ENCODE results near the gene CCL1.
"Not testable (repeated sequence)": the region's sequence is repeated elsewhere in the genome, so short reads cannot be mapped to it uniquely, and the experiment has no call there.

Gene CCL1

GRCh38 chr17:34357398-34357797 lies 5.6 kb downstream of the CCL1 start:
- DNase-seq (ENCODE audit: low read depth) = no peak

GRCh38 chr17:34356194-34356593 lies 6.8 kb downstream of the CCL1 start, which contains the start of gene CCL13:
Gene CCL13 (plus strand): TSS chr17:34356480. CDS start chr17:34356527, 47 bp downstream.
- no peak for DNase-seq (ENCODE audit: low read depth)

GRCh38 chr17:34354637-34355036 lies 8.4 kb downstream of the CCL1 start:
- no peak for DNase-seq (ENCODE audit: low read depth)

DNA sequence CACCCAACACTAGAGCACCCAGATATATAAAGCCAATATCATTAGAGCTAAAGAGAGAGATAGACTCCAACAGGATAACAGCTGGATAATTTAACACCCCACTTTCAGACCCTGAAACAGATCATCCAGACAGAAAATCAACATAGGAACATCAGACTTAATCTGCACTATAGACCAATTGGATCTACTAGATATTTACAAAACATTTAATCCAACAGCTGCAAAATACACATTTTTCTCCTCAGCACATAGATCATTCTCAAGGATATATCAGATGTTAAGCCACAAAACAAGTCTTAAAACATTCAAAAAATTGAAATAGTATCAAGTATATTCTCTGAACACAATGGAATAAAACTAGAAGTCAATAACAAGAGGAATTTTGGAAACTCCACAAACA lies 10.8 kb downstream of the CCL1 start:
- DNase-seq (ENCODE audit: low read depth) = no peak

- no peak for DNase-seq (ENCODE audit: low read depth)
Observed at GRCh38 chr17:34351096-34351495, 11.9 kb downstream of the CCL1 start.

- DNase-seq (ENCODE audit: low read depth) = no peak
Observed at GRCh38 chr17:34349751-34350150, 13.3 kb downstream of the CCL1 start.

DNA sequence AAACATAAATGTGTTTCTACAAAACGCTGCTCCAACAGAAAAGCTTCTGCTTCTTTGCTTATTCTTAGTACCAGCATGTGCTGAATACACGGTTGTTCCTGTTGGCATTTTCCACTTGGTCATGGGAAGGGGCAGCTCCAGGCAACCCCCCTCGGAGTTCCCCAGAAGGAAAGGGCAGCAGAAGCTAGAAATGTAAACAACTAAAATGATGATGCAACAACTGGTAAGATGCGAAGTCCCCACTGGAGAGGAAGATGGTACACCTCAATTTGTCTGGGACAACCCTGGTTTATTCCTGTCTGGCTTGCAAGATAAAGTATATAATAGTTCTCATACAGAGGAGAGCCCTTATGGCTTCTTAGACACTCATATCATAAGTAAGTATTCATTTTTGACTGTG lies 16.0 kb downstream of the CCL1 start:
- DNase-seq (ENCODE audit: low read depth) = no peak

GRCh38 chr17:34341916-34342315 lies 21.1 kb downstream of the CCL1 start:
- no peak for DNase-seq (ENCODE audit: low read depth)

DNA sequence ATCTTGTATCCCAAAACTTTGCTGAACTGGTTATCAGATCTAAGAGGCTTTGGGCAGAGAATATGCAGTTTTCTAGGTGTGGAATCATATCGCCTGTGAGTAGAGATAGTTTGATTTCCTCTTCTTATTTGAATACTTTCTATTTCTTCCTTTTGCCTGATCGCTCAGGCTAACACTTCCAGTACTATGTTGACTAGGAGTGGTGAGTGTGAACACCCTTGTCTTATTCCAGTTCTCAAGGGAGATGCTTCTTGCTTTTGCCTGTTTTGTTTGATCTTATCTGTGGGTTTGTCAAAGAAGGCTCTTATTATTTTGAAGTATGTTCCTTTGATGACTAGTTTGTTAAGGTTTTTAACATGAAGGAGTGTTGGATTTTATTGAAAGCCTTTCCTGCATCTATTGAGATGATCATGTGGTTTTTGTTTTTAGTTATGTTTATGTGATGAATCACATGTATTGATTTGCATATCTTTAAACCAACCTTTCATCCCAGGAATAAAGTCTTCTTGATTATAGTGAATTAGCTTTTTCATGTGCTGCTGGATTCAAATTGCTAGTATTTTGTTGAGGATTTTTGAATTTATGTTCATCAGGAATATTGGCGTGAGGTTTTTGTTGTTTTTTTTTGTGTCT lies 23.8 kb downstream of the CCL1 start:
- DNase-seq (ENCODE audit: low read depth) = no peak

DNA sequence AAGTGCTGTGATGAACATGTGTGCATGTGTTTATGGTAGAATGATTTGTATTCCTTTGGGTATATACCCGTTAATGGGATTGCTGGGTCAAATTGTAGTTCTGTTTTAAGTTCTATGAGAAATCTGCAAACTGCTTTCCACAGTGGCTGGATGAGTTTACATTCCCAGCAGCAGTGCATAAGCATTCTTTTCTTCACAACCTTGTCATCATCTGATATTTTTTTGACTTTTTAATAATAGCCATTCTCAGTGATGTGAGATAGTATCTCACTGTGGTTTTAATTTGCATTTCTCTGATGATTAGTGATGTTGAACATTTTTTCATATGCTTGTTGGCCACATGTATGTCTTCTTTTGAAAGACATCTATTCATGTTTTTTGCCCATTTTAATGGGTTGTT lies 25.3 kb downstream of the CCL1 start:
- DNase-seq (ENCODE audit: low read depth) = no peak

GRCh38 chr17:34327580-34327979 lies 35.5 kb downstream of the CCL1 start:
- not testable (repeated sequence) for DNase-seq (ENCODE audit: low read depth)

DNA sequence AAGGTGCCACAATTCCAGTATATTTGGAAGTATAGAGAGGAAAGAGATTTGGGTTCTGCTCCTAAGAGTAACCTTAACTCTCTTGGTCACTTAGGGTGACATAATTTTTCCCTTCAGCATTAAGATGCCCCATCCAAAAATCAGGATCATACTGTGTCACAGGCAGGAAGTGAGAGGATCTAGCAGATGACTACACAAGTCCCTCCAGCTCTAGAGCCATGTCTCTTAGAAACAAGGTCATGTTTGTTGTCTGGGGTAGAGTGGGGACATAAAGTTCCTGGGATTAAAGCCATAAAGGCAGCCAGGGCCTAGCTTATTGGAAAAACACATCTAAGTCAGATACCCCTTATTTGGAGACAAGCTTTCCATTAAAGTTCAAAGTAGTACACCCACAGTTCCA lies 41.1 kb downstream of the CCL1 start:
- no peak for DNase-seq (ENCODE audit: low read depth)

DNA sequence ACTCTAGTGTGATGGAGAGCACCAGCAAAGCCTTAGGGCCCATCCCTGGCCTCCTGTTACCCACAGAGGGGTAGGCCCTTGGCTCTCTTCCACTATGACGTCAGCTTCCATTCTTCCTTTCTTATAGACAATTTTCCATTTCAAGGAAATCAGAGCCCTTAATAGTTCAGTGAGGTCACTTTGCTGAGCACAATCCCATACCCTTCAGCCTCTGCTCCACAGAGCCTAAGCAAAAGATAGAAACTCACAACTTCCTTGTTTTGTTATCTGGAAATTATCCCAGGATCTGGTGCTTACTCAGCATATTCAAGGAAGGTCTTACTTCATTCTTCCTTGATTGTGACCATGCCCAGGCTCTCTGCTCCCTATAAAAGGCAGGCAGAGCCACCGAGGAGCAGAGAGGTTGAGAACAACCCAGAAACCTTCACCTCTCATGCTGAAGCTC lies 44.0 kb downstream of the CCL1 start, which contains the start of gene CCL8:
Gene CCL8, plus strand, starts transcription at position 397 of the 445 bp plus-strand sequence. CDS start 67 bp downstream, outside the sequence.
- no peak for DNase-seq (ENCODE audit: low read depth)

DNA sequence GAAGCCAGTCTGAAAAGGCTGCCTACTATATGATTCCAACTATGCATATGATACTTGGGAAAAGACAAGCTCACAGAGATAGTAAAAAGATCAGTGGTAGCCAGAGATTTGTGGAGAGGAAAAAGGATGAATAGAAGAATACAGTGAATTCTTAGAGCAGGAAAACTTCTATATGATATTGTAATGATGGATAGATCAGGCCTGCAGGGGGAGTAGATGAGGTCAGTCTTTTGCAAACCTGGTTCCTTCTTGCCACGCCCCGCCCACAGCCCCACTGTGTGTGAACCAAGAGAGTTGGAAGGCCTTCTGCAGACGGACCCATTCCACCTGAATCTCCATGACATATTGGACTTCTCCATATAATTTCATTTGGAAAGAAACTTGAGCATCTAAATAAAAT lies 44.6 kb downstream of the CCL1 start:
- DNase-seq (ENCODE audit: low read depth) = no peak

GRCh38 chr17:34314279-34314678 lies 48.8 kb downstream of the CCL1 start:
- DNase-seq (ENCODE audit: low read depth) = no peak

DNA sequence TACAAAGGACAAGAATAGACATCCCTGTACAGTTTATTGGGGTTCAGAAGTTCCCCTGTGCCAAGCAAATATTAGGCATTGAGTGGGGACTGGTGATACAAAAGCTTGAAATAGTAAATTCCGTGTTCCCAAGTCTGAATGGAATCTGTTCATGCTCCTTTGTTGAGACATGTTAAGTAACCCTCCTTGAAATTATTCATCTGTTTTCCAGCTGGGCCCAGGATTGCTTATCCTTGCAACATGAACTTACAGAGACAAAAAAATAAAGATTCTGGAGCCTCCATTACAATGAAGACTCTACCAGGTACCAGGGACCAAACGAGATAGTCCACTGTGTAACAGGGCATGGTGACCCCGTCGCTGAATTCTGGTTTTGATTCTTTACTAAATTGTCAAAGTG lies 49.9 kb downstream of the CCL1 start:
- no peak for DNase-seq (ENCODE audit: low read depth)

DNA sequence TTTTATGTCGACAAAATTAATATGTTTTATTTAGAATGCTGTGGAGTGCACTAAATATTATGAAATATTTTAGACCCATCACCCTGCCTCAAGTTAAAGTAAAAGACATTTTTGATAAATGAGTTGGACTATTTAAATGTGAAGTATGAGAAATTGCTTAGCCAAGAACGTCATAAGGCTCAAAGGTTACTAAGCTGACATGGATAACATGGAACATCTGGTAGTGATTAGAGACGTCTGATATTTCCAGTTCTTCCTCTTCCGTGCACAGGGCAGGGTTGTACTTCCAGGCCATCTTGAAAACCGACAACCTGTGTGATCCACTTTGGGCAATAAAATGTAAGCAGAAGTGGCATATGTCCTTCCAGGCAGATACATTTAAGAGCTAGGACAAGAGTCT lies 51.0 kb downstream of the CCL1 start:
- DNase-seq (ENCODE audit: low read depth) = no peak

DNA sequence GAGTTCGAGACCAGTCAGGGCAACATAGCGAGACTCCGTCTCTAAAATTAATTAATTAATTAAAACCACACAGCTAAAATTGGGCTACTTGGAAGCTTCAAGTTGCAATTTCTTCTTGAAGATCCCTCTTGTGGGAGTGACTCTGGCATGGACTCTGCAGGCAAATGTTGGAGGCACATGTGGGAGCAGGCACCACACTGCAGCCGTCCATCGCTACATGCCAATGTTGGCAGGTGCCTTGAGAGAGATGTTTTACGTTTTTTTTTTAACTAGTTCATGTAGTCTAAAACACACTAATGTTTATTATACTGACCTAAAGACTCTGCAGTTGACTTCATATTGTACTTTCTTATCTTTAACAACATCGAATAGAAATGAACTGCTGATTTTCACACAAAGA lies 51.7 kb downstream of the CCL1 start:
- no peak for DNase-seq (ENCODE audit: low read depth)

Data from stimulated activated CD8-positive, alpha-beta memory T cell treated with anti-CD3 and anti-CD28 coated beads, Interleukin-15, amount 100 ng/mL, for 1 hour (primary cell).